ENCODE data around the gene NELFCD.
A peak's percentile ranks its signal among the peaks of the same experiment; 100 is the strongest.

NELFCD gene

DNA sequence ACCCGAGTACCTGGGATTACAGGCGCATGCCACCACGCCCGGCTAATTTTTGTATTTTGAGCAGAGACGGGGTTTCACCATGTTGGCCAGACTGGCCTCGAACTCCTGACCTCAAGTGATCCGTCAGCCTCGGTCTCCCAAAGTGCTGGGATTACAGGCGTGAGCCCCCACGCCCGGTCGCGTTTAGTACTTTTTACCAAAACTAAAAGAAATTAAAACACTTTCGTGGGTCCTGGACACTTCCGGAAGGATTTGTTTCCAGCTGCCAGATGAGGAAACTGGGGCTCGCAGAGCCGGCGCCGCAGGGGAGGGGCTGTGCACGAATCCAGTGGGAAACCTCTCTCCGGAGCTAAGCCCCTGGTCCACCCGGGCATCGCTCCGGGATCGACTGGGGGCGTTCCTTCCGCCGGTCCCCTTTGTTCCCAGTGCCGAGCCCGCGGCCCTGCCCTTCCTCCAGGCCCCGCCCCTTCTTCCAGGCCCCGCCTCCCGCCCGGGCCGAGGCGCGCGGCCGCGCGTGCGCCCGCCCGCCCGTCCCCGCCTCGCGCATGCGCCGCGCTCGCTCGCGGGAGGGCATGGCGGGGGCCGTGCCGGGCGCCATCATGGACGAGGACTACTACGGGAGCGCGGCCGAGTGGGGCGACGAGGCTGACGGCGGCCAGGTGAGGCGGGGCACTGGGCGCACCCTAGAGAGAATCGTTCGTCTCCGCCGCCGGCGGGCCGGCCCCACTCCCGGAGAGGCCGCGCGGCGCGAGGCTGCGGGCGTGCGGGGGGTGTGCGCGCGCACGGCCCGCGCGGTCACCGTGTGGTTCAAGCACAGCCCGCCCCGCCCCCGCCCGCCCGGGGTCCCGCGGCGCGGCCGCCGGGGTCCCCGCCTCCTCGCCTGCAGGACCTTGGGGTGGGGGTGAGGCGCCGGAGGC, at the start of gene NELFCD:
TSS of gene NELFCD (plus strand) at position 546 of the 917 bp plus-strand sequence. CDS start at position 600, 54 bp downstream.
- no peak for TF ChIP-seq CTCF (IDR thresholded peaks at IDR 0.05; ENCODE audit: low read depth, low read length)
- peak within 1 kb of the TSS; percentile 76 for H3K4me3 ChIP-seq (ENCODE audit: low read depth, low read length)

- TF ChIP-seq CTCF (IDR thresholded peaks at IDR 0.05; ENCODE audit: low read depth, low read length) = no peak
- H3K4me3 ChIP-seq (ENCODE audit: low read depth, low read length) = no peak overlapping the region
Observed at GRCh38 chr20:58932170-58932569, 48.9 kb upstream of the NELFCD start.

GRCh38 chr20:58938078-58938477, 43.0 kb upstream of the NELFCD start:
- TF ChIP-seq CTCF (IDR thresholded peaks at IDR 0.05; ENCODE audit: low read depth, low read length) = no peak
- no peak overlapping the region for H3K4me3 ChIP-seq (ENCODE audit: low read depth, low read length)

DNA sequence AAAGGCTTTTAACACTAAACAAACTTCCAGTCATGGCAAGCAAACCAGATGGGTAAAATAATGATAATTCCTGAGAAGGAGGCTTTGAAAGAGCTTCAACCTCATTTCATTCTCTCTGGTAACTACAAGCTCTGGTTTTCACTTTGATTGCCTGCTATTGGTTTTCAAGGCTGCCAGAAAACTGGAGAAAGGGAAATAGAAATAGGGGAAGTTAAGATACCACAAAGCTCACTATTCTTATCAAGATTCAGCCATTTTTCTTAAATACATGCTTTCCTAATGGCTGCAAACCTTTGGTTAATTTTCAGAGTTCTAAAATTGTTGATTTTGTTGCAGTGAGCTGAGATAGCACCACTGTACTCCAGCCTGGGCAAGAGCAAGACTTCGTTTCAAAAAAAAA, 42.5 kb upstream of the NELFCD start:
- TF ChIP-seq CTCF (IDR thresholded peaks at IDR 0.05; ENCODE audit: low read depth, low read length) = no peak
- H3K4me3 ChIP-seq (ENCODE audit: low read depth, low read length) = no peak overlapping the region

GRCh38 chr20:58941471-58941870, 39.6 kb upstream of the NELFCD start:
- no peak for TF ChIP-seq CTCF (IDR thresholded peaks at IDR 0.05; ENCODE audit: low read depth, low read length)
- H3K4me3 ChIP-seq (ENCODE audit: low read depth, low read length) = no peak overlapping the region

GRCh38 chr20:58942549-58942948, 38.5 kb upstream of the NELFCD start:
- peak; percentile 14; the same call in 1 of the 2 replicates for TF ChIP-seq CTCF (IDR thresholded peaks at IDR 0.05; ENCODE audit: low read depth, low read length)
- no peak overlapping the region for H3K4me3 ChIP-seq (ENCODE audit: low read depth, low read length)

DNA sequence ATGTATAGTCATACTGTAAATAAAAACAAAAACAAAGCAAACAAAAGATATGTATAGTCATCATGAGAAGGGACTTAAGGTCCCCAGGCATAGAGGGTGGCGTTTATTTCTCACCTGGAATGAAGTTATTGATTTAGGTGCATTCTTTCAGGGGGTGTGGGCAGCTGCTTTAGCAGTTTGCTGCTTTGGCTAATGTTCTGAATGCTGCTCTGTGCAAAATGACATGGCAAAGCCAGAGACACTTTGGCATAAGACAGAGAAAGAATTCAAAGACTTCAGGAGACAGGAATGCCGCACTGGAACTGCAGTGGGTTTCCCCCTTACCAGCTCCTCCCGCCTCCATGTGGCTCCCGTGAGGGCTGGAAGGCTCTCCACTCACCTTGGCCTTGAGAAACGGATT, 36.4 kb upstream of the NELFCD start:
- no peak for TF ChIP-seq CTCF (IDR thresholded peaks at IDR 0.05; ENCODE audit: low read depth, low read length)
- H3K4me3 ChIP-seq (ENCODE audit: low read depth, low read length) = no peak overlapping the region

Data from WI38 (cell line).